RWPE2 (cell line): ENCODE results near the gene HOXB6.
A peak's percentile ranks its signal among the peaks of the same experiment; 100 is the strongest.

Experiments
- ATAC-seq: fragments of 200-7000 bp; cut with Tn5 transposase; 3 replicates; pipeline ENCODE4 v1.9.1; 2021; ENCODE audit warnings: low read depth
- DNase-seq: peaks from one replicate; pipeline ENCODE4 v3.0.0-alpha.2; 2020; ENCODE audit warnings: low spot score
- H3K27ac ChIP-seq: fragments of 450-650 bp; 2 replicates; pipeline ENCODE4 v1.5.1; 2017; ENCODE audit warnings: mild to moderate bottlenecking; ENCODE audit not compliant: poor library complexity, severe bottlenecking
- H3K27me3 ChIP-seq: fragments of 250-450 bp; sonication (Bioruptor Pico); 2 replicates; pipeline ENCODE4 v1.5.1; 2021; ENCODE audit warnings: mild to moderate bottlenecking, moderate library complexity; ENCODE audit not compliant: insufficient read depth, poor library complexity, severe bottlenecking
- H3K36me3 ChIP-seq: fragments of 250-450 bp; sonication (Bioruptor Pico); 2 replicates; pipeline ENCODE4 v1.5.1; 2020; ENCODE audit warnings: low read depth, mild to moderate bottlenecking, moderate library complexity
- H3K4me1 ChIP-seq: fragments of 250-450 bp; sonication (Bioruptor Pico); 2 replicates; pipeline ENCODE4 v1.5.1; 2021; ENCODE audit warnings: mild to moderate bottlenecking, moderate library complexity; ENCODE audit not compliant: insufficient read depth, poor library complexity, severe bottlenecking
- H3K4me3 ChIP-seq: fragments of 250-450 bp; sonication (Bioruptor Pico); 2 replicates; pipeline ENCODE4 v1.5.1; 2021; ENCODE audit warnings: mild to moderate bottlenecking, moderate library complexity; ENCODE audit not compliant: severe bottlenecking
- H3K9me3 ChIP-seq: fragments of 250-450 bp; sonication (Bioruptor Pico); 2 replicates; pipeline ENCODE4 v1.5.1; 2021; ENCODE audit warnings: mild to moderate bottlenecking, moderate library complexity; ENCODE audit not compliant: severe bottlenecking
- CTCF ChIP-seq: fragments of 450-650 bp; IDR thresholded peaks from one replicate; pipeline ENCODE4 v1.5.1; 2017; ENCODE audit warnings: mild to moderate bottlenecking, moderate library complexity; ENCODE audit not compliant: poor library complexity, severe bottlenecking

HOXB6 gene

GRCh38 chr17:48628649-48629410 lies 24.0 kb upstream of the HOXB6 start:
- Histone ChIP-seq H3K4me3 (no peak overlapping the region), H3K9me3 (no peaks in the 10 kb centered on the region), H3K36me3 (no peaks in the 10 kb centered on the region), H3K27me3 (peaks cover 54% of the 10 kb centered on the region), H3K4me1 (no peaks in the 10 kb centered on the region), H3K27ac (no peak overlapping the region)
- ATAC-seq (no peak), DNase-seq (no peak)
- no peak for TF ChIP-seq CTCF

GRCh38 chr17:48627623-48628521 lies 23.1 kb upstream of the HOXB6 start:
- Histone ChIP-seq H3K4me1 (no peaks in the 10 kb centered on the region), H3K27ac (no peak overlapping the region), H3K4me3 (no peak overlapping the region), H3K36me3 (no peaks in the 10 kb centered on the region), H3K9me3 (no peaks in the 10 kb centered on the region), H3K27me3 (peaks cover 54% of the 10 kb centered on the region)
- no peak for DNase-seq
- TF ChIP-seq CTCF, result no peak
- ATAC-seq, result no peak

GRCh38 chr17:48627118-48627597 lies 22.4 kb upstream of the HOXB6 start:
- Histone ChIP-seq H3K4me3 (no peak overlapping the region), H3K9me3 (no peaks in the 10 kb centered on the region), H3K36me3 (no peaks in the 10 kb centered on the region), H3K27ac (no peak overlapping the region), H3K4me1 (no peaks in the 10 kb centered on the region), H3K27me3 (peaks cover 61% of the 10 kb centered on the region)
- no peak for TF ChIP-seq CTCF
- DNase-seq (no peak), ATAC-seq (no peak)

GRCh38 chr17:48626245-48627117 lies 21.7 kb upstream of the HOXB6 start, which contains the start of gene HOXB9:
Gene HOXB9 (minus strand): TSS chr17:48626358. CDS start chr17:48626269, 89 bp downstream.
- Histone ChIP-seq H3K27me3 (peaks cover 62% of the 10 kb centered on the region), H3K4me3 (peak within 1 kb of the TSS; percentile 57), H3K27ac (peak within 1 kb of the TSS; percentile 33), H3K4me1 (no peaks in the 10 kb centered on the region), H3K36me3 (no peaks in the 10 kb centered on the region), H3K9me3 (no peaks in the 10 kb centered on the region)
- TF ChIP-seq CTCF, result no peak
- peak; percentile 51 for ATAC-seq
- DNase-seq, result no peak
